ENCODE data around the gene FOXJ1. TPM values are rescaled to one million over a fixed set of nuclear protein-coding genes. Genes with fewer than 3 reads are reported as not detected.

FOXJ1 gene
- total and polyA plus RNA-seq, 2 of the 13 experiments (the other 11 are each of a cell fraction or from before 2014, with no cell fraction given) = 0.98 to 1.6 TPM

DNA sequence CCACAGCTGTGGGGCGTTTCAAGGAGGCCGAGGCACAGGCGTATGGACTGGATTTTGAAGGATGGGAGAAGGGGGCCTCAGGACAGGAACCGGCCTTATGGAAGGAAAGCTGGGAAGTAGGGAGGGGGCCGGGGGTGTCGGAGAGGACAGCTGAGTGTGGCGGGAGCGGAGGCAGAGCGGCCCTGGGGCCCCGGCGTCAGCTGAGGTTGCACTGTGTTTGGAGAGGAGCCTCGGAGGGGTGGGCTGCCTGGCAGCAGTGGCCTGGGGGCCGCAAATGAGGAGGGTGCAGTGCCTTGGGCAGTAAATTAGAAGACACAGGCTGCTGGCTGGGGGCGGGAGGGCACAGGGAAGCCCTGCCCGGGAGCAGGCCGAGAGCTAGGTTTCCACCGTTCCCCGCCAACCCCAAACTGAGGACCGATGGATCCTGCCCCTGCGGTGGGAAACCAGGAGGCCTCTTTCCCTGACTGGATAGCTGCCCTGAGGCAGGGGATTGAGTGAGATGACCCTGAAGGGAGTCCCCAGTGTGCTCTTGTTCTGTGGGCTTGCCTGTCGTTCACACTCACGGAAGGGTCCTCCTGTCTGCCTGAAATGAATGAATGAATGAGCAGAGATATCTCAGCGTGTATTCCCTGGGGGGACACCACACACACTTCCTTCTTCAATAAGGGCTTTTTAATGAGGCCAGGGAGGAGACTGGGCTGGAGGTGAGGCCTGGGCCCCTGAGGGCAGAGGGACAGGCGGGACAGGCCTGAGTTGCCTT is 18.4 kb downstream of the FOXJ1 start (continued):
- no peak for TF ChIP-seq ZNF564 (CRISPR knock-in tag; IDR thresholded peaks at IDR 0.05)
- no peak for TF ChIP-seq PATZ1 (CRISPR knock-in tag; IDR thresholded peaks at IDR 0.05)
- no peak for TF ChIP-seq ZNF333 (CRISPR knock-in tag; IDR thresholded peaks at IDR 0.05; ENCODE audit: borderline replicate concordance)
- no peak for TF ChIP-seq FOXJ3 (CRISPR knock-in tag; IDR thresholded peaks at IDR 0.05; ENCODE audit: borderline replicate concordance)
- TF ChIP-seq JUND (CRISPR knock-in tag; IDR thresholded peaks at IDR 0.05) = no peak
- no peak for TF ChIP-seq SNAPC2 (CRISPR knock-in tag; IDR thresholded peaks at IDR 0.05)
- peak; percentile 97 for TF ChIP-seq ZNF672 (CRISPR knock-in tag; IDR thresholded peaks at IDR 0.05)
- TF ChIP-seq HIVEP1 (CRISPR knock-in tag; IDR thresholded peaks at IDR 0.05) = 0 out of 2 replicates have a peak, but pooled peaks have one; percentile 1
- no peak for TF ChIP-seq ZBTB42 (CRISPR knock-in tag; IDR thresholded peaks at IDR 0.05)
- TF ChIP-seq ZNF432 (CRISPR knock-in tag; IDR thresholded peaks at IDR 0.05; ENCODE audit: borderline replicate concordance) = no peak
- TF ChIP-seq ZBTB8A (CRISPR knock-in tag; IDR thresholded peaks at IDR 0.05; ENCODE audit: borderline replicate concordance, low read depth) = no peak
